Kidney epithelial cell (primary cell): Measurements from ENCODE around the gene GART. TPM values are rescaled to one million over a fixed set of nuclear protein-coding genes. Genes with fewer than 3 reads are reported as not detected.

ENCODE experiments used
- DNase-seq: peaks from one replicate; pipeline ENCODE4 v3.0.0-alpha.2; 2010; ENCODE audit warnings: low read depth
- H3K27me3 ChIP-seq: 2 replicates; pipeline ENCODE4 v1.6.0; 2011; ENCODE audit warnings: low read length; ENCODE audit not compliant: control insufficient read depth, insufficient read depth
- H3K36me3 ChIP-seq: 2 replicates; pipeline ENCODE4 v1.5.1; 2011; ENCODE audit warnings: low read length; ENCODE audit not compliant: control insufficient read depth, insufficient read depth
- H3K4me3 ChIP-seq: 2 replicates; pipeline ENCODE4 v1.5.1; 2011; ENCODE audit warnings: low read depth, mild to moderate bottlenecking, control low read depth, low read length
- total RNA-seq: library from RNA; depleted of rRNA; stranded (reverse); fragments of >200 nt; gene quantifications from 2 replicates; pipeline ENCODE4 v1.2.3, GENCODE V29; 2015
- TF ChIP-seq, protein P1 (sequence below): IDR thresholded peaks from 2 replicates; pipeline ENCODE4 v1.5.1; 2011; ENCODE audit warnings: mild to moderate bottlenecking, moderate library complexity, low read length, control low read depth, inconsistent platforms; ENCODE audit not compliant: insufficient read depth, poor library complexity, severe bottlenecking

Gene GART
- total RNA-seq, 1 donor from 2014 or later, result 161 TPM

- no peak for DNase-seq
- Histone ChIP-seq H3K27me3 (no peaks in the 10 kb centered on the region), H3K36me3 (peaks cover 10% of the 10 kb centered on the region), H3K4me3 (no peak overlapping the region)
- TF ChIP-seq, protein P1, sequence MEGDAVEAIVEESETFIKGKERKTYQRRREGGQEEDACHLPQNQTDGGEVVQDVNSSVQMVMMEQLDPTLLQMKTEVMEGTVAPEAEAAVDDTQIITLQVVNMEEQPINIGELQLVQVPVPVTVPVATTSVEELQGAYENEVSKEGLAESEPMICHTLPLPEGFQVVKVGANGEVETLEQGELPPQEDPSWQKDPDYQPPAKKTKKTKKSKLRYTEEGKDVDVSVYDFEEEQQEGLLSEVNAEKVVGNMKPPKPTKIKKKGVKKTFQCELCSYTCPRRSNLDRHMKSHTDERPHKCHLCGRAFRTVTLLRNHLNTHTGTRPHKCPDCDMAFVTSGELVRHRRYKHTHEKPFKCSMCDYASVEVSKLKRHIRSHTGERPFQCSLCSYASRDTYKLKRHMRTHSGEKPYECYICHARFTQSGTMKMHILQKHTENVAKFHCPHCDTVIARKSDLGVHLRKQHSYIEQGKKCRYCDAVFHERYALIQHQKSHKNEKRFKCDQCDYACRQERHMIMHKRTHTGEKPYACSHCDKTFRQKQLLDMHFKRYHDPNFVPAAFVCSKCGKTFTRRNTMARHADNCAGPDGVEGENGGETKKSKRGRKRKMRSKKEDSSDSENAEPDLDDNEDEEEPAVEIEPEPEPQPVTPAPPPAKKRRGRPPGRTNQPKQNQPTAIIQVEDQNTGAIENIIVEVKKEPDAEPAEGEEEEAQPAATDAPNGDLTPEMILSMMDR, result no peak
Observed at GRCh38 chr21:33551664-33552063, 9.7 kb upstream of the GART start.

DNA sequence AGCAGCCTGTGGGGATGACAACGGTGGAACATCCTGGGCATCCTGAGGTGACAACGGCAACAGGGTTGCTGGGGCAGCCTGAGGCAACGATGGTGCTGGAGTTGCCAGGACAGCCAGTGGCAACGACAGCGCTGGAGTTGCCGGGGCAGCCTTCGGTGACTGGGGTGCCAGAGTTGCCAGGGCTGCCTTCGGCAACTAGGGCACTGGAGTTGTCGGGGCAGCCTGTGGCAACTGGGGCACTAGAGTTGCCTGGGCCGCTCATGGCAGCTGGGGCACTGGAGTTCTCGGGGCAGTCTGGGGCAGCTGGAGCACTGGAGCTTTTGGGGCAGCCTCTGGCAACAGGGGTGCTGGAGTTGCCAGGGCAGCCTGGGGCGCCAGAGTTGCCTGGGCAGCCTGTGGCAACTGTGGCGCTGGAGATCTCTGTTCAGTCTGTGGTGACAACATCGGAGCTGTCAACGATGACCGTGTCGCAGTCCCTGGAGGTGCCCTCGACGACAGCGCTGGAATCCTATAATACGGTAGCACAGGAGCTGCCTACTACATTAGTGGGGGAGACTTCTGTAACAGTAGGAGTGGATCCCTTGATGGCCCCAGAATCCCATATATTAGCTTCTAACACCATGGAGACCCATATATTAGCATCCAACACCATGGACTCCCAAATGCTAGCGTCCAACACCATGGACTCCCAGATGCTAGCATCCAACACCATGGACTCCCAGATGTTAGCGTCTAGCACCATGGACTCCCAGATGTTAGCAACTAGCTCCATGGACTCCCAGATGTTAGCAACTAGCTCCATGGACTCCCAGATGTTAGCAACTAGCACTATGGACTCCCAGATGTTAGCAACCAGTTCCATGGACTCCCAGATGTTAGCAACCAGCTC is 9.1 kb upstream of the GART start:
- no peaks in the 10 kb centered on the region for H3K27me3 ChIP-seq
- H3K4me3 ChIP-seq, result no peak overlapping the region
- peaks cover 10% of the 10 kb centered on the region for H3K36me3 ChIP-seq
- DNase-seq, result no peak
- TF ChIP-seq, protein P1, result no peak

- no peak overlapping the region for H3K4me3 ChIP-seq
- H3K36me3 ChIP-seq, result peaks cover 10% of the 10 kb centered on the region
- TF ChIP-seq, protein P1, result no peak
- H3K27me3 ChIP-seq, result no peaks in the 10 kb centered on the region
- no peak for DNase-seq
Observed at GRCh38 chr21:33549848-33550771, 8.2 kb upstream of the GART start.

- DNase-seq, result no peak
- no peaks in the 10 kb centered on the region for H3K27me3 ChIP-seq
- TF ChIP-seq, protein P1, result no peak
- no peak overlapping the region for H3K4me3 ChIP-seq
- peaks cover 3% of the 10 kb centered on the region for H3K36me3 ChIP-seq
Observed at GRCh38 chr21:33546086-33546485, 4.2 kb upstream of the GART start.

DNA sequence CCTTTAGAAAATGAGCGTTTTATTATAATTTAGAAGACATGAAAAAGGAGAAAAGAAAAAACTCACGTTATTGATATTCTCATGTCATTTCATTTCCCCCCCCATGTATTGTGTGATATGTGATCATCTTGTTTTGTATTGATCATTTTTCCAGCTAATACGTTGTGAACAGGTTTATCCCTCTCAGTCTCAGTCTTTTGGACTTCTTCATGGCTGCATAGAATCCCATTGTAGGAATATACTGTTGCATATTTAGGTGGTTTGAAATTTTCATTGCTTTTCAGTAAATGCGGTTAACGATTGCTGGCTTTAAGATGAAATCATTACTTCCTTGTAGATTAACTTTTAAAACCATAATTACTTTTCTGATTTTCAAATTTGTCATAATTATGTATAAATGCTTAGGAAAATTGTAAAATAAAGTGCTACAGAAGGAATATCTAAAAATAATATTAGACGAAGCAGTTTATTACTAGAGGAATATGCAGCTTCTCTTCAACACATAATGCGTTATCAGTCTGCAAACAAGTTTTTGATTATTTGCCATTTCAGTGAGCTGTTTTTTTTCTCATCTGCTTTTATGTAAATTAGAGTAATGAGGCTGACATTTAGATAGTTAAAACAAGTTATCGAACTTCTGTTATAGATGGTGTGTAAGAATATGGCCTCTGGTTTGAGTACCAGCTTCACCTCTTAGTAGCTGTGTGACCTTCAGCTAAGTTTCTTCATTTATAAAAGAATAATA is 2.7 kb upstream of the GART start:
- TF ChIP-seq, protein P1, result no peak
- Histone ChIP-seq H3K27me3 (no peaks in the 10 kb centered on the region), H3K4me3 (peak overlapping the region; percentile 67), H3K36me3 (no peaks in the 10 kb centered on the region)
- no peak for DNase-seq
